C4-2B (cell line): ENCODE results near the gene ADAMTSL1.

Source experiments
- H3K27ac ChIP-seq: fragments of 450-650 bp; 2 replicates; pipeline ENCODE4 v1.5.1; 2017
- CTCF ChIP-seq: fragments of 450-650 bp; conservative IDR thresholded peaks from 2 replicates; pipeline ENCODE4 v1.5.1; 2017; ENCODE audit warnings: mild to moderate bottlenecking
- ZFX ChIP-seq: fragments of 450-650 bp; IDR thresholded peaks from 2 replicates; pipeline ENCODE4 v1.6.1; 2017

Gene ADAMTSL1

GRCh38 chr9:18632632-18633403, 158.9 kb downstream of the ADAMTSL1 start:
- no peak overlapping the region for H3K27ac ChIP-seq
- TF ChIP-seq ZFX = no peak
- TF ChIP-seq CTCF = no peak

GRCh38 chr9:18636781-18637180, 162.8 kb downstream of the ADAMTSL1 start:
- TF ChIP-seq CTCF (no peak), ZFX (no peak)
- no peak overlapping the region for H3K27ac ChIP-seq

GRCh38 chr9:18638371-18639249, 164.7 kb downstream of the ADAMTSL1 start:
- TF ChIP-seq ZFX = no peak
- H3K27ac ChIP-seq = no peak overlapping the region

GRCh38 chr9:18639911-18640310, 166.0 kb downstream of the ADAMTSL1 start:
- TF ChIP-seq CTCF (no peak), ZFX (no peak)
- H3K27ac ChIP-seq = no peak overlapping the region

- H3K27ac ChIP-seq = no peak overlapping the region
- TF ChIP-seq ZFX (no peak), CTCF (no peak)
Observed at GRCh38 chr9:18658804-18659705, 185.1 kb downstream of the ADAMTSL1 start.

GRCh38 chr9:18660001-18660400, 186.0 kb downstream of the ADAMTSL1 start:
- H3K27ac ChIP-seq = no peak overlapping the region
- TF ChIP-seq CTCF (no peak), ZFX (no peak)

- H3K27ac ChIP-seq = no peak overlapping the region
Observed at GRCh38 chr9:18662320-18662719, 188.4 kb downstream of the ADAMTSL1 start.

More at GRCh38 chr9:18662320-18662719, 188.4 kb downstream of the ADAMTSL1 start:
- TF ChIP-seq CTCF (no peak), ZFX (no peak)
